GM11168 (cell line): Measurements from ENCODE around the gene USP6NL.
"Not testable (repeated sequence)": the region's sequence is repeated elsewhere in the genome, so short reads cannot be mapped to it uniquely, and the experiment has no call there.

Experiments
- in situ Hi-C: fragments of 300-500 bp; cut with MboI; formaldehyde crosslinking; loops from one replicate; pipeline ENCODE4 v1.12.0; 2022; ENCODE audit warnings: low sequenced_read_pairs; ENCODE audit not compliant: unreplicated experiment

Gene USP6NL

GRCh38 chr10:11498399-11498798 is 113.1 kb downstream of the USP6NL start:
- in situ Hi-C loops: no loop called here

DNA sequence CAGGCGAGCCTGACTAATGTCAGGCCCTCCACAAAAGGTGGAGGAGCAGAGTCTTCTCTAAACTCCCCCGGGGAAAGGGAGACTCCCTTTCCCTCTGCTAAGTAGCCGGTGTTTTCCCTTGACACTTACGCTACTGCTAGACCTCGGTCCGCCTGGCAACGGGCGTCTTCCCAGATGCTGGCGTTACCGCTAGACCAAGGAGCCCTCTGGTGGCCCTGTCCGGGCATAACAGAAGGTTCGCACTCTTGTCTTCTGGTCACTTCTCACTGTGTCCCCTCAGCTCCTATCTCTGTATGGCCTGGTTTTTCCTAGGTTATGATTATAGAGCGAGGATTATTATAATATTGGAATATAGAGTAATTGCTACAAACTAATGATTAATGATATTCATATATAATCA is 116.5 kb downstream of the USP6NL start:
- in situ Hi-C loops: not testable (repeated sequence)

GRCh38 chr10:11493646-11494045 is 117.8 kb downstream of the USP6NL start:
- in situ Hi-C loops: no loop called here

- in situ Hi-C loops: no loop called here
Observed at GRCh38 chr10:11491087-11491486, 120.4 kb downstream of the USP6NL start.

GRCh38 chr10:11489591-11489990 is 121.9 kb downstream of the USP6NL start:
- in situ Hi-C loops: no loop called here

DNA sequence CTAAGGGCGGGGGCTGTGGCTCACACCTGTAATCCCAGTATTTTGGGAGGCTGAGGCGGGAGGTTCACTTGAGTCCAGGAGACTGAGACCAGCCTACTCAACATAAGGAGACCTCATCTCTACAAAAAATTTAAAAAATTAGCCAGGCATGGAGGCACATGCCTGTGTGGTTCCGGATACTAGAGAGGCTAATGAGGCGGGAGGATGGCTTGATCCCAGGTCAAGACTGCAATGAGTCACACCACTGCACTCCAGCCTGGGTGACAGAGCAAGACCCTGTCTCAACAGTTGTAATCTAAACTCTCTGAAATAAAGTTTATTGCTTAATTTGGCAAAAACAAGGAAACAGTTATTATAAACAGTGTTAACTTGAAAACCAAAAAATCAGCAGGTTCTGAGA is 123.3 kb downstream of the USP6NL start:
- in situ Hi-C loops: no loop called here

DNA sequence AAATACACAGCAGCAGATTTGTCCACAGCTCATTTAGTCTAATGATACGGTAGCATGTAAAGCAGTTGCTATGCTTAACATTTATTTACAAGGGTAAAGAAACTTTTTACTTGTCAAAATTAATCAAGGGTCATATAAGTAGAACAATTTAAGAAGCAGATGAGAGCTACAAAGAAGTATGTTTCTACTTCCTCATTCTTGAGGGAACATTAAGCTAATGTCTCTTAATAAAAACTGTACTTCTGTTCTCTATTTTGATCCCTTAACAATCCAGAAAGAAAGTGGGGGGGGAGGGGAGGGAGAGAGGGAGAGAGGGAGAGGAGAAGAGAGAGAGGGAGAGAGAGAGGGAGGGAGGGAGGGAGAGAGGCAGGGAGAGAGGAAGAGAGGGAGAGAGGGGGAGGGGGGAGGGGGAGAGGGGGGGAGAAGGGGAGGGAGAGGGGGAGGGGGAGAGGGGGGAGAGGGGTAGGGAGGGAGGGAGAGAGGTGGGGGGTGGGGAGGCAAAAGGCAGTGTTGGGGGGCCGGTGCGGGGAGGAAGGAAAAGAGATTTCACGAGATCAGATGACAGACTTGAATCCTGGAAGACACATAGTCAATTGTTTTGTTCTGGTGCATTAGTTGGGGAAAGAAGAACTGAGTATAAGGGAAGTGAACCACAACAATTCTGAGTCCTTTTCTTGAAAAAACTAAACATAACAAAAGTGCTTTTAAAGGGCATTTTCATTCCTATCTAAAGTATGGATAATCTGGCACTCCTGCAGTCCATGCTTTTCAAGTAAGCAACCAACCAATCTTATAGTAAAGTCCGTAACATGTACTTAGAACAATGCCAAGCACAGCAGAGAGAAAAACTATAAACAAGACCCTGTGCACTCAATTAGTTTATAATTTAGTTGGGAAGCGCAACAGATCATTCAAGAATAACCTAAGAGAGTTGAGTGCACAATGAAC is 128.0 kb downstream of the USP6NL start:
- in situ Hi-C loops: no loop called here

DNA sequence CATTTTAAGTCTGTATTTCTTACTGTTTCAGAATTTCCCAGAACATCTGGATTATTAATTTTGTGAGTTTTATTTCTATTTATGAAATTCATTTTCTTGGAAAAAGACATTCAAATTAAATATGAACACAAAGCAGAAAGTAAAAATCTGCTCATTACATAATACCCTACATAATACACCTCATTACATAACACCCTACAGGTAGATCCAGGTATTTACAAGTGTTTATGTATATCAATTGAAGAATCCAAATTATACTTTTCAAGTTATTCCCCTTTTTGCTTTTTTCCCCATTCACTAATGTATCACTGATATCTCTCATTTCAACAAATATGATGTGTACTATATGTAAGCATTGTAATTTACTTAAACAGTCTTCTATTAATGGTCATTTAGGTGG is 129.1 kb downstream of the USP6NL start:
- in situ Hi-C loops: no loop called here

- in situ Hi-C loops: no loop called here
Observed at GRCh38 chr10:11480687-11481086, 130.8 kb downstream of the USP6NL start.

GRCh38 chr10:11479300-11479699 is 132.2 kb downstream of the USP6NL start:
- in situ Hi-C loops: no loop called here

DNA sequence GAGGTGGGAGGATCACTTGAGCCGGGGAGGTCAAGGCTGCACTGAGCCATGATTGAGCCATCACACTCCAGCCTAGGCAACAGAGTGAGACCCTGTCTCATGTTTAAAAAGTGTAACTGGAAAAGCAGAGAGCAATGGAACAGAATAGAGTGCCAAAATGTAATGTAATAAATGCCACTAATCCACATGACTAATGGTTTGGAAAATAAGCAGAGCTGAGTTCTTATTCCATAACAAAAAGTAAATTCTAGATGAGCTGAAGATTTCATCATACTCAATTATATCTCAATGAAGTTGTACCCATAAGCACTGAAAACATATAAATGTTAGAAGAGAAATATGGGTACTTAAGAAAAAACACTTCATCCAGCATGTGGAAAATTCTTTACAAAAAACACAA is 132.6 kb downstream of the USP6NL start:
- in situ Hi-C loops: no loop called here

GRCh38 chr10:11475831-11476434 is 135.5 kb downstream of the USP6NL start:
- in situ Hi-C loops: no loop called here

GRCh38 chr10:11473128-11473760 is 138.2 kb downstream of the USP6NL start:
- in situ Hi-C loops: no loop called here

DNA sequence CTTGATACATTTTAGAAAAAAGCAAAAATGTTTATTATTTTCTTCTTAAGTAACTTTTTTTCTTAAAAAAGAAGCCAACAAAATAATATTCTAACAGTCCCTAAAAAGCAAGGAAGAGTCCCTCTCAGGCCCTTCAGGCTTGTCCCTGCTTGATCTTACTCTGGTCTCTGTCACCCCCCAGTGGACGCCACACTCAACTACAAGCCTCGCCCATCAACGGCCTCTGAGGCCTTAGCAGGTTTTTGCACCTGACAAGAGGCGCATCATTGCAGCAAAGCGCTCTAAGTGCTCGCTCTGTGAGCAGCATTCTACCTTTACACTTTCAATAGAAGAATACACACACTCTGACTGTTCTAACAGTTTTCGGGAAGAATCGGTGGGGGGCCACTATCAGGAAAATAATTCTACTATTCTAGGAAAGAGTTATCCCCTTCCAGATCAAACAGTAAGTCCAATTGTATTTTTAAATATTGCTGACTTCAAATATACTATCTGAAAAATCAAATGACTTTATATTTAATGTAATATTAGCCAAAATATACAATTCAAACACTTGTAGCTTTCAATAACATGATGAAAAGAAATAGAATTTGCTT is 139.2 kb downstream of the USP6NL start:
- in situ Hi-C loops: no loop called here

DNA sequence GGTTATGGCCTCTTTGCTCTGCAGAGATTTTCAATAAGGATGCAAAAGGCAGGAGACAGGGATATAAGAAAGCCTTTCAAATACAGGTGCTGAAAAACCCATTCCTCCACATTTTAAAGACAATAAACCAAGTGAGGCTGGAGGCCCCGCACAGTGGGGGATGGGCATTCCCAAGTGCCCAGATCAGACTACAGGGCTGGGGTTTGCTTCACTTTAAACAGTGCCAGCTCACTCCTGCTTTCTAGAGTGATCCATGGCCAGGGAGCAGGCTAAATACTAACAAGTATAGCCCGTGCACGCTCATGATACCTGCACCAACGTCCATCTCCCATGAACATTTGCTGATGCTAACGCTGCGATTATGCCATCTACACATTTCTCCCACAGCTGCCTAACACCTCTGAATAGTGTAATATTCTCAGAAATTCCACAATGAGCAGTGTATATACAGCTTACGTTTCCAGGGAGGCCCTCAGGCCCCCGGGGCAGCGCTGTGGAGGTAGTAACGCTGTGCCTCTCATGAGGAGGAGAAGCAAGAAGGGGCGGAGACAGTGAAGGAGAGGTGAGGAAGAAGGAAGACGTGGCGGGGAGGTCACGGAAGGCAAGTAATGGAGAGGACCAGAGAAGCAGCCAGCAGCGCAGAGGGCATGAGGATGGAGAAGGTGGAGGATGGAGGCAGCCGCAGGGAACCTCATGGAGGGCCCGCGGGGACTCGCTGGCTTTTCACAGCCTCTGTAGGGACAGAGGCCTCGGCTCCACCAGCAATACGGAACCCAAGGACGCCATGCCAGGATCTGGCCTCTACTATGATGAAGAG is 141.7 kb downstream of the USP6NL start:
- in situ Hi-C loops: no loop called here

- in situ Hi-C loops: no loop called here
Observed at GRCh38 chr10:11468126-11468742, 143.2 kb downstream of the USP6NL start.

DNA sequence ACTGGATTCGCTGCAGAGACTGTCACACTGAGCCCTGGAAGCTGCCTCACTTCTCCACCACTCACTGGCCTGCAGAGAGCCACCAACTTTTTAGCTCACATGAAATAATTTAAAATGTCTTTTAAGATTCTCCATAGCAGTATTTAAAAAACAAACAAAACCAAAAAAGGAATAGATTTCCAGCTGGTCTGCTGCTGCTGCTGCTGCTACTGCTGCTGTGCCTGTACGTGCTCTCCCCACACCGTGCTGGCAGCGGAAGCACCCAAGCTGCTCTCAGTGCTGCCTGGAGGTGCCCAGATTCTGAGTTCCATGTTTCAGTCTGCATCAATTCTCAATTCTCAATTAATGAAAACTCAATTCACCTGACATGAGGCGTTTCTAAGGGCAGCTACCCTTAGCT is 146.0 kb downstream of the USP6NL start:
- in situ Hi-C loops: no loop called here

GRCh38 chr10:11463111-11463510 is 148.3 kb downstream of the USP6NL start:
- in situ Hi-C loops: no loop called here

DNA sequence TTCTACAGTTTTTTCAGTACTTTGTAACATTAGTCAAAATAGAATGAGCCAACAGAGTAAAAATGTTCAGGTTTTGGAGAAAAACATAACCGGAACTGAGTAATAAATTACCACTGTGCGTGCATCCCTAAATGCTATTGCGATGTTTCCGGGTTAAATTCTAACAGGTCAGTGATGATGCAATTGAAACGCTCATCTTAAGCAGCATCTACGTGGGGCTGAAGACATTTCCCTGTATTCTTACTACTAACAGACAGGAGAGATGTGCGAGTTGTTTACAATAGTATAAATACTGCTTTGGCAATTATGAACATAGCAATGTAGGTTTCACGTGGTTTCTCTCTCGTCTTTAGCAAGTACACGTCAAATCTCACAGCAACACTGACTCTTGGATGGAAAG is 149.4 kb downstream of the USP6NL start:
- in situ Hi-C loops: no loop called here

- in situ Hi-C loops: no loop called here
Observed at GRCh38 chr10:11457336-11457735, 154.1 kb downstream of the USP6NL start.
